Measurements from ENCODE around the gene CA9.
"Not testable (repeated sequence)": the region's sequence is repeated elsewhere in the genome, so short reads cannot be mapped to it uniquely, and the experiment has no call there.

Gene CA9

DNA sequence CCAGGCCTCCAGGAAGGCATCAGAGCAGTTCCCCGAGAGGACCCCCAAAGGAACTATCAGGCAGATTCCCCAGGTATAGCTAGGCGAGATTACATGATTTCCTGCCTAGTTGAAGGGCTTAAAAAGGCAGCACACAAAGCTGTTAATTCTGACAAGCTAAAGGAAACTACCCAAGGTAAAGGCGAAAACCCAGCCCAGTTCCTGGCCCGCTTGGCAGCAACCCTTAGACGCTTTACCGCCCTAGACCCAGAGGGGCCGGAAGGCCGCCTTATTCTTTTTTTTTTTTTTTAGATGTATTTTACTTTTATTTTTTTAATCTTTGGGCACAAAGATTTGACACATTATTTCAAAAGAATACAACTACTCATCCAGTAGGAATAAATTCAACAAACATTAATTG, 35.0 kb upstream of the CA9 start:
- not testable (repeated sequence) for H3K4me3 ChIP-seq (ENCODE audit: insufficient read depth, low read length, poor library complexity, severe bottlenecking); H3K9me2 ChIP-seq (replicated peaks; ENCODE audit: insufficient read depth, low read length); H4K20me1 ChIP-seq (ENCODE audit: low read depth, low read length); H3K36me3 ChIP-seq (ENCODE audit: low read length); H3K79me2 ChIP-seq (ENCODE audit: insufficient read depth, low read length); H3K9me3 ChIP-seq (ENCODE audit: insufficient read depth, low read length); H3K27me3 ChIP-seq (ENCODE audit: low read length)
- H3F3A ChIP-seq (ENCODE audit: insufficient read depth): peaks cover 34% of the 10 kb centered on the region
- H3K4me2 ChIP-seq (ENCODE audit: low read depth, low read length, poor library complexity, severe bottlenecking): peak overlapping the region; percentile 53
- peak overlapping the region; percentile 33 for H3K9ac ChIP-seq (ENCODE audit: low read length)
- H2AFZ ChIP-seq (ENCODE audit: low read depth, low read length, severe bottlenecking): peak overlapping the region; percentile 6
- H3K27ac ChIP-seq (ENCODE audit: low read depth, low read length): peak overlapping the region; percentile 68

GRCh38 chr9:35639225-35639624, 34.5 kb upstream of the CA9 start:
- H3K79me2 ChIP-seq (ENCODE audit: insufficient read depth, low read length); H3K4me3 ChIP-seq (ENCODE audit: insufficient read depth, low read length, poor library complexity, severe bottlenecking); H4K20me1 ChIP-seq (ENCODE audit: low read depth, low read length); H3K9me2 ChIP-seq (replicated peaks; ENCODE audit: insufficient read depth, low read length); H3K27me3 ChIP-seq (ENCODE audit: low read length); H3K9me3 ChIP-seq (ENCODE audit: insufficient read depth, low read length); H3K36me3 ChIP-seq (ENCODE audit: low read length): not testable (repeated sequence)
- Histone ChIP-seq H2AFZ (ENCODE audit: low read depth, low read length, severe bottlenecking) (peak overlapping the region; percentile 6), H3K9ac (ENCODE audit: low read length) (peak overlapping the region; percentile 33), H3K4me2 (ENCODE audit: low read depth, low read length, poor library complexity, severe bottlenecking) (peak overlapping the region; percentile 53), H3K27ac (ENCODE audit: low read depth, low read length) (peak overlapping the region; percentile 68), H3F3A (ENCODE audit: insufficient read depth) (peaks cover 29% of the 10 kb centered on the region)

DNA sequence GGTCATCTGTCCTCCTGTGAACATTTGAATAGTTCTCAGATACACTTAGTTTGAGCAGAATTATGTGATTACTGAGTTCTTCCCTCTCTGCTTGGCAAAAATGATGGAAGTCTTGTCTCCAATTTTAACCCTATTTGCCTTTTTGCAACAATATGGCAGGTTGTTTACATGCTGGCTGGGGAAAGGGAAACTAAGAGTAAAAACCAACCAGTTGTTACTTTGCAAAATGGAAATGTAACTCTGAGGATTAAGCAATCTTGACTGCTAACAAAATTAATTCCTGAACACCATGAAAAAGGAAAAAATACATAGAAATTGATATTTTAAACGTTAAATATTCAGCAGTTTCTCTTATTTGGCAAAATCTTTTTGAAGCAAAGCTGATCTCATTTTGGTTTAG, 34.1 kb upstream of the CA9 start:
- Histone ChIP-seq H3K79me2 (ENCODE audit: insufficient read depth, low read length) (no peaks in the 10 kb centered on the region), H2AFZ (ENCODE audit: low read depth, low read length, severe bottlenecking) (peak overlapping the region; percentile 6), H3K9me3 (ENCODE audit: insufficient read depth, low read length) (no peaks in the 10 kb centered on the region), H3F3A (ENCODE audit: insufficient read depth) (peaks cover 26% of the 10 kb centered on the region), H3K36me3 (ENCODE audit: low read length) (no peaks in the 10 kb centered on the region), H3K27ac (ENCODE audit: low read depth, low read length) (peak overlapping the region; percentile 68), H4K20me1 (ENCODE audit: low read depth, low read length) (no peaks in the 10 kb centered on the region), H3K9me2 (replicated peaks; ENCODE audit: insufficient read depth, low read length) (no peaks in the 10 kb centered on the region), H3K4me2 (ENCODE audit: low read depth, low read length, poor library complexity, severe bottlenecking) (peak overlapping the region; percentile 53), H3K4me3 (ENCODE audit: insufficient read depth, low read length, poor library complexity, severe bottlenecking) (no peak overlapping the region), H3K9ac (ENCODE audit: low read length) (0 out of 2 replicates have a peak overlapping the region, but pooled peaks have one; percentile 33), H3K27me3 (ENCODE audit: low read length) (no peaks in the 10 kb centered on the region)
- TF ChIP-seq EZH2phosphoT487 (conservative IDR thresholded peaks at IDR 0.05; ENCODE audit: low read length): no peak
- TF ChIP-seq, protein P1, sequence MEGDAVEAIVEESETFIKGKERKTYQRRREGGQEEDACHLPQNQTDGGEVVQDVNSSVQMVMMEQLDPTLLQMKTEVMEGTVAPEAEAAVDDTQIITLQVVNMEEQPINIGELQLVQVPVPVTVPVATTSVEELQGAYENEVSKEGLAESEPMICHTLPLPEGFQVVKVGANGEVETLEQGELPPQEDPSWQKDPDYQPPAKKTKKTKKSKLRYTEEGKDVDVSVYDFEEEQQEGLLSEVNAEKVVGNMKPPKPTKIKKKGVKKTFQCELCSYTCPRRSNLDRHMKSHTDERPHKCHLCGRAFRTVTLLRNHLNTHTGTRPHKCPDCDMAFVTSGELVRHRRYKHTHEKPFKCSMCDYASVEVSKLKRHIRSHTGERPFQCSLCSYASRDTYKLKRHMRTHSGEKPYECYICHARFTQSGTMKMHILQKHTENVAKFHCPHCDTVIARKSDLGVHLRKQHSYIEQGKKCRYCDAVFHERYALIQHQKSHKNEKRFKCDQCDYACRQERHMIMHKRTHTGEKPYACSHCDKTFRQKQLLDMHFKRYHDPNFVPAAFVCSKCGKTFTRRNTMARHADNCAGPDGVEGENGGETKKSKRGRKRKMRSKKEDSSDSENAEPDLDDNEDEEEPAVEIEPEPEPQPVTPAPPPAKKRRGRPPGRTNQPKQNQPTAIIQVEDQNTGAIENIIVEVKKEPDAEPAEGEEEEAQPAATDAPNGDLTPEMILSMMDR (IDR thresholded peaks at IDR 0.05; ENCODE audit: insufficient read depth, low read length, poor library complexity, severe bottlenecking): no peak

DNA sequence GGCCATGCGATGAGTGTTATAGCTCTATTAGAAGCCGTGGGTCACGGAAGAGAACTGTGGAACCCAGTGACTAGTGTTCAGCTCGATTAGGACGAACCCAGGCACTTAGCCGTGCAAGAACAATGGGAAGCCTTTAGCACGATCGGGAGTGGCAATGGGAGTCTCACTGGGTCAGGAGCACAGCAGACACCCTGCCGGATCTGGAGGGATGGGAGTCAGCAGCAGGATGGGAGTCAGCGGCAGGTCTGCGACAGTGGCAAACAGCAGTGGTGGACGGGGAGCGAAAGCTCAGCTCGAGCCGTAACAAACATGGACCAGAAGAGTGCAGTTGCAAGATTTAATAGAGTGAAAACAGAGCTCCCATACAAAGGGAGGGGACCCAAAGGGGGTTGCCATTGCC, 33.3 kb upstream of the CA9 start:
- H3K9ac ChIP-seq (ENCODE audit: low read length); H3K27ac ChIP-seq (ENCODE audit: low read depth, low read length); H3K27me3 ChIP-seq (ENCODE audit: low read length); H3K4me3 ChIP-seq (ENCODE audit: insufficient read depth, low read length, poor library complexity, severe bottlenecking); H3K36me3 ChIP-seq (ENCODE audit: low read length); H3K79me2 ChIP-seq (ENCODE audit: insufficient read depth, low read length); H3K9me2 ChIP-seq (replicated peaks; ENCODE audit: insufficient read depth, low read length); H3K4me2 ChIP-seq (ENCODE audit: low read depth, low read length, poor library complexity, severe bottlenecking); H2AFZ ChIP-seq (ENCODE audit: low read depth, low read length, severe bottlenecking); H4K20me1 ChIP-seq (ENCODE audit: low read depth, low read length); H3K9me3 ChIP-seq (ENCODE audit: insufficient read depth, low read length): not testable (repeated sequence)
- H3F3A ChIP-seq (ENCODE audit: insufficient read depth): peaks cover 18% of the 10 kb centered on the region

GRCh38 chr9:35641478-35641877, 32.2 kb upstream of the CA9 start:
- not testable (repeated sequence) for H3K79me2 ChIP-seq (ENCODE audit: insufficient read depth, low read length); H2AFZ ChIP-seq (ENCODE audit: low read depth, low read length, severe bottlenecking); H3K4me3 ChIP-seq (ENCODE audit: insufficient read depth, low read length, poor library complexity, severe bottlenecking); H3K4me2 ChIP-seq (ENCODE audit: low read depth, low read length, poor library complexity, severe bottlenecking); H3K9ac ChIP-seq (ENCODE audit: low read length); H3K27ac ChIP-seq (ENCODE audit: low read depth, low read length); H4K20me1 ChIP-seq (ENCODE audit: low read depth, low read length); H3K9me2 ChIP-seq (replicated peaks; ENCODE audit: insufficient read depth, low read length); H3K9me3 ChIP-seq (ENCODE audit: insufficient read depth, low read length); H3K27me3 ChIP-seq (ENCODE audit: low read length); H3K36me3 ChIP-seq (ENCODE audit: low read length)
- H3F3A ChIP-seq (ENCODE audit: insufficient read depth): 0 out of 2 replicates have a peak, but pooled peaks cover 13% of the 10 kb centered on the region

Data from SU-DHL-6 (cell line).